DND-41 (cell line): ENCODE data around the gene MEN1.

Experiments used
- CTCF ChIP-seq: IDR thresholded peaks from 2 replicates; pipeline ENCODE4 v1.5.1; 2012; ENCODE audit warnings: borderline replicate concordance, low read length, moderate library complexity, mild to moderate bottlenecking; ENCODE audit not compliant: poor library complexity, severe bottlenecking; ENCODE audit errors: extremely low read depth
- EZH2 ChIP-seq: IDR thresholded peaks from 3 replicates; pipeline ENCODE4 v1.6.1; 2012; ENCODE audit warnings: borderline replicate concordance, low read depth, mild to moderate bottlenecking, moderate library complexity, low read length, inconsistent platforms; ENCODE audit not compliant: severe bottlenecking

DNA sequence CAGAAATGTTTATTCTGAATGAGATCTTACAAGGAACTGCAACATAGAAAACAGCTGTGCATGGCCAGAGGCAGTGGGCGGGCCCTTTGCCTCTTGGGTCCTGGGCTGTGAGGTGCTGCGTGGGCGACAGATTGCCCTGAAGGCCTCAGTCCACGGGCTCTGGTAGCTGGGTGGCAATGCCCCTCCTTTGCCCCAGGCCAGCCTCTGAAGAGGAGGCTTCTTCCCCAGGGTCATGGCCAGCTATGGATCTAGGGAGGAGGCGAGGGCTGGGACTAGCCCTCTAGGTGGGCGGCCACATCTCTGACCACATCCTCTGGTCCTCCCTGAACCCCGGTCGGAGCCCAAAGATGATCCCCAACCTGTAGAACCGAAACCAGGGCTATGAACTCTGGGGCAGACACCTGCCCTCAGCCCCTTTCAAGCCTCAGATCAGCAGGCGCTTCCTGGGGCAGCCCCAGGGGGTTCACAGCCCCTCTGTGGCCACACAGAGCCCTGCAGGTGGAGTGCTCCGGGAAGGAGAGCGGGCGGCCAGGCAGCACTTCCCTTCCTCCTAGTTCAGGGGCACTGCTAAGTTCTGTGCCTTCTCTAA is 40.7 kb upstream of the MEN1 start:
- TF ChIP-seq CTCF (no peak), EZH2 (no peak)
